ENCODE data around the gene CACNA1C. TPM values are rescaled to one million over a fixed set of nuclear protein-coding genes. Genes with fewer than 3 reads are reported as not detected.

The CACNA1C gene
- total RNA-seq, 1 experiment from 2014 or later, result 1.1 TPM

DNA sequence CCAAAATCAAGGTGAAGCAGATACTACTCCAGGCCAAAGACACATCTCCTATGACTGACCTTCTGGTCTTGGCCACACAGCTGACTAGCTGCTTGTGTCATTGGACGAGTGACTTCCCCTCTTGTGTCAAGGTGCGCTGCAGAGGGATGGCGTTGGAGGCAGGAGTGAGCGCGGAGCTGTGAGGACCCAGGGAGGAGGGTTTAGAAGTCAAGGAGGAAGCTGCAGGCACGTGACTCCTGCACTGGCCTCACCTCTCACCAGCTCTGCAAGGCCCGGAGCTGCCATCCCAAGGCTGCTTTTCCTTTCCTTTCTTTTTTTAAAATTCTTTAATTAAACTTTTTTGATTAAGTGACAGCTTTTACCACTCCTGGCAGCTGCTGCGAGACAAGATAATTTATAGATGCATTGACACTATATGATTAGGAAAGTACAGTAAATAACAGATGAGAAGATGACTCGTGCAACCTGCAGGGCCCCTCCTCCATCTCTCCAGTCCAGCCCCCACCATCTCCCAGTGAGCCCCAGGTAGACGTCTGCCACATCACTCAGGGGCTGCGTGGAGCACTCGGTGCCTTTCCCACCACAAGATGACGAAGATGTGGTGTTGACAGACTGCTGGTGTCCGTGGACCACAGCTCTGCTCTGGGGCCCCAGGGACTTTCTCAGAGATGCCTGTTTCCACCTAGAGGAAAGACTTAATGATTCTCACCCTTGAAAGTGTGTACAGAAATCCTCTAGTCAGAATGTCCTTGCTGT lies 350.6 kb downstream of the CACNA1C start:
- Histone ChIP-seq H3T11ph (ENCODE audit: low read length) (no peak overlapping the region), H3K27me3 (ENCODE audit: insufficient read depth, low read length) (no peaks in the 10 kb centered on the region), H3K9ac (ENCODE audit: extremely low read depth, insufficient read length, low read length) (no peak overlapping the region), H3K9me3 (ENCODE audit: control insufficient read depth, low read depth, low read length) (no peaks in the 10 kb centered on the region), H3K23me2 (ENCODE audit: insufficient read length, low read depth, low read length, poor library complexity, severe bottlenecking) (no peaks in the 10 kb centered on the region), H4K91ac (ENCODE audit: insufficient read length, low read depth, low read length) (no peak overlapping the region), H2BK120ac (ENCODE audit: low read depth, low read length, poor library complexity, severe bottlenecking) (no peak overlapping the region), H3K4ac (ENCODE audit: low read depth, low read length) (no peak overlapping the region), H3K79me1 (ENCODE audit: insufficient read depth, low read depth, low read length, poor library complexity, severe bottlenecking) (no peaks in the 10 kb centered on the region), H2BK15ac (ENCODE audit: low read depth, low read length) (no peak overlapping the region; the same call in 1 of the 2 replicates), H4K5ac (ENCODE audit: insufficient read length, low read depth, low read length) (no peak overlapping the region), H3K18ac (ENCODE audit: insufficient read length, low read depth, low read length) (no peak overlapping the region), H3K27ac (ENCODE audit: insufficient read length, low read depth, low read length) (no peak overlapping the region), H3K4me2 (ENCODE audit: insufficient read depth, insufficient read length, low read length) (no peak overlapping the region), H2BK20ac (ENCODE audit: low read depth, low read length, poor library complexity, severe bottlenecking) (no peak overlapping the region), H3K4me1 (ENCODE audit: insufficient read depth, low read length) (no peaks in the 10 kb centered on the region), H3K56ac (ENCODE audit: insufficient read length, low read depth, low read length) (no peak overlapping the region), H3K23ac (ENCODE audit: insufficient read length, low read depth, low read length) (no peak overlapping the region), H3K79me2 (ENCODE audit: insufficient read depth, low read length) (no peaks in the 10 kb centered on the region), H2BK5ac (ENCODE audit: insufficient read length, low read length) (no peak overlapping the region), H3K14ac (ENCODE audit: insufficient read depth, low read length) (no peak overlapping the region), H2BK12ac (ENCODE audit: insufficient read length, low read depth, low read length) (no peak overlapping the region), H4K20me1 (ENCODE audit: control insufficient read depth, insufficient read depth, insufficient read length) (no peaks in the 10 kb centered on the region), H2AFZ (ENCODE audit: low read length) (no peak overlapping the region), H2AK5ac (ENCODE audit: insufficient read length, low read length) (no peak overlapping the region), H4K8ac (replicated peaks; ENCODE audit: insufficient read length, low read depth, low read length) (no peak overlapping the region)
- Mint-ChIP-seq H3K9me3 (no peaks in the 10 kb centered on the region), H3K27ac (no peak overlapping the region), H3K27me3 (ENCODE audit: low read depth) (no peaks in the 10 kb centered on the region; the same call in 1 of the 2 replicates), H3K4me3 (no peak overlapping the region), H3K36me3 (ENCODE audit: insufficient read depth in 1 of 3, low read depth in 3 of 3) (no peaks in the 10 kb centered on the region), H3K4me1 (peaks cover 2 to 4% of the 10 kb centered on the region in 2 experiments; a peak in 2 of 4 replicates)
- TF ChIP-seq, protein P1, sequence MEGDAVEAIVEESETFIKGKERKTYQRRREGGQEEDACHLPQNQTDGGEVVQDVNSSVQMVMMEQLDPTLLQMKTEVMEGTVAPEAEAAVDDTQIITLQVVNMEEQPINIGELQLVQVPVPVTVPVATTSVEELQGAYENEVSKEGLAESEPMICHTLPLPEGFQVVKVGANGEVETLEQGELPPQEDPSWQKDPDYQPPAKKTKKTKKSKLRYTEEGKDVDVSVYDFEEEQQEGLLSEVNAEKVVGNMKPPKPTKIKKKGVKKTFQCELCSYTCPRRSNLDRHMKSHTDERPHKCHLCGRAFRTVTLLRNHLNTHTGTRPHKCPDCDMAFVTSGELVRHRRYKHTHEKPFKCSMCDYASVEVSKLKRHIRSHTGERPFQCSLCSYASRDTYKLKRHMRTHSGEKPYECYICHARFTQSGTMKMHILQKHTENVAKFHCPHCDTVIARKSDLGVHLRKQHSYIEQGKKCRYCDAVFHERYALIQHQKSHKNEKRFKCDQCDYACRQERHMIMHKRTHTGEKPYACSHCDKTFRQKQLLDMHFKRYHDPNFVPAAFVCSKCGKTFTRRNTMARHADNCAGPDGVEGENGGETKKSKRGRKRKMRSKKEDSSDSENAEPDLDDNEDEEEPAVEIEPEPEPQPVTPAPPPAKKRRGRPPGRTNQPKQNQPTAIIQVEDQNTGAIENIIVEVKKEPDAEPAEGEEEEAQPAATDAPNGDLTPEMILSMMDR (conservative IDR thresholded peaks at IDR 0.05), result no peak
- no peak for DNase-seq
- no CpG with 5 or more reads among the region's 14 CpGs for WGBS (ENCODE audit: extremely low coverage, insufficient read length, low lambda C conversion rate)

All from H9 (cell line).